ENCODE measurements around the gene TNS1. TPM values are rescaled to one million over a fixed set of nuclear protein-coding genes. Genes with fewer than 3 reads are reported as not detected.

Gene TNS1
- total and polyA plus RNA-seq, 2 donors (not counting 1 experiment from before 2014, with no cell fraction given) = 0.10 to 0.86 TPM

- H3K36me3 ChIP-seq (replicated peaks in 1 of 2; ENCODE audit: control extremely low read depth in 1 of 2, control insufficient read depth in 1 of 2, extremely low read depth in 1 of 2, insufficient read depth in 2 of 2, low read length in 1 of 2) = no peaks in the 10 kb centered on the region
- no peaks in the 10 kb centered on the region for H3K9me3 ChIP-seq (ENCODE audit: control extremely low read depth in 1 of 3, control insufficient read depth in 2 of 3, insufficient read depth in 1 of 3, low read length in 2 of 3)
- TF ChIP-seq CTCF (IDR thresholded peaks at IDR 0.05) (no peak), EZH2 (IDR thresholded peaks at IDR 0.05; ENCODE audit: borderline replicate concordance, insufficient read depth, low read depth, low read length, poor library complexity, severe bottlenecking) (no peak)
- no peaks in the 10 kb centered on the region for H4K20me1 ChIP-seq (ENCODE audit: control insufficient read depth, insufficient read depth, low read length, poor library complexity, severe bottlenecking)
- H3K27me3 ChIP-seq (replicated peaks in 1 of 4; ENCODE audit: control extremely low read depth in 1 of 4, control insufficient read depth in 3 of 4, insufficient read depth in 4 of 4, low read length in 3 of 4) = peaks cover 0 to 29% (median 1%) of the 10 kb centered on the region in 4 experiments
- H3K79me2 ChIP-seq (ENCODE audit: control insufficient read depth, insufficient read depth, low read length) = no peaks in the 10 kb centered on the region
- H3K9ac ChIP-seq (ENCODE audit: low read length) = no peak overlapping the region
- H3K4me1 ChIP-seq (ENCODE audit: control insufficient read depth in 2 of 2, insufficient read depth in 2 of 2, low read length in 2 of 2) = peaks cover 0 to 3% of the 10 kb centered on the region in 2 donors
- Mint-ChIP-seq H3K27ac (no peak overlapping the region), H3K27me3 (peaks cover 43% of the 10 kb centered on the region), H3K4me1 (peaks cover 5% of the 10 kb centered on the region), H3K9me3 (ENCODE audit: insufficient read depth) (no peaks in the 10 kb centered on the region), H3K4me3 (no peak overlapping the region)
- no peak overlapping the region for H3K4me3 ChIP-seq (ENCODE audit: control extremely low read depth in 1 of 5, extremely low read depth in 1 of 5, insufficient read depth in 1 of 5, low read depth in 2 of 5, low read length in 4 of 5)
- intact Hi-C loops (cut with micrococcal nuclease) = no loop called here
- no peak overlapping the region for H3K27ac ChIP-seq (ENCODE audit: low read length in 2 of 2)
- 5% methylated on average over 8 of the region's 9 CpGs for WGBS (ENCODE audit: insufficient coverage)
- POLR2A ChIA-PET = no interaction called here
- no peak overlapping the region for H3K4me2 ChIP-seq (replicated peaks; ENCODE audit: low read depth, low read length, poor library complexity, severe bottlenecking)
- no peak for DNase-seq
- no peak for ATAC-seq (ENCODE audit: low read depth)
- H2AFZ ChIP-seq (ENCODE audit: insufficient read depth, low read depth, low read length, poor library complexity, severe bottlenecking) = no peak overlapping the region
- CTCF ChIA-PET = no interaction called here
Observed at GRCh38 chr2:217905896-217906295, 96.9 kb downstream of the TNS1 start.

DNA sequence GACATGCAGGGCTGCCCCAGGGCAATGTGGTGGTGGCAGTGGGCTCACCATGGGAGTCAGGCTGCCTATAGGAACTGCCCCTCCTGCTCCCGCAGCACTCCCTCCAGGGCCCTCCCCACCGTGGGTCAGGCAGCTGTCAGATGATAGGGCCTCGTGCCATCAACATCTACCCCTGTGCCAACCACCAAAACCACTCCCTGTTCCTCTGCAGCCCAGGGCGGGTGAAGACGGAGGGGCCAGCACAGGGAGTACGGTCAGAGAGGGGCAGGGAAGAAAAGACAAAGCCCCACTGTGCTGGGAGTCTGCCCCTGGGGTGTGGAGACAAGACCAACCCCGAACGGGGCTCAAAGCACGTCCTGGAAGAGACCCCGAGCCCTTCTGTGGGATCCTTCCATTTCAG lies 97.4 kb downstream of the TNS1 start:
- Histone ChIP-seq H3K4me1 (ENCODE audit: control insufficient read depth in 2 of 2, insufficient read depth in 2 of 2, low read length in 2 of 2) (peaks cover 0 to 3% of the 10 kb centered on the region in 2 donors), H3K4me2 (replicated peaks; ENCODE audit: low read depth, low read length, poor library complexity, severe bottlenecking) (no peak overlapping the region), H3K9me3 (ENCODE audit: control extremely low read depth in 1 of 3, control insufficient read depth in 2 of 3, insufficient read depth in 1 of 3, low read length in 2 of 3) (no peaks in the 10 kb centered on the region), H2AFZ (ENCODE audit: insufficient read depth, low read depth, low read length, poor library complexity, severe bottlenecking) (no peak overlapping the region), H3K79me2 (ENCODE audit: control insufficient read depth, insufficient read depth, low read length) (no peaks in the 10 kb centered on the region), H3K4me3 (ENCODE audit: control extremely low read depth in 1 of 5, extremely low read depth in 1 of 5, insufficient read depth in 1 of 5, low read depth in 2 of 5, low read length in 4 of 5) (no peak overlapping the region), H3K27me3 (replicated peaks in 1 of 4; ENCODE audit: control extremely low read depth in 1 of 4, control insufficient read depth in 3 of 4, insufficient read depth in 4 of 4, low read length in 3 of 4) (peaks cover 0 to 29% (median 1%) of the 10 kb centered on the region in 4 experiments), H3K36me3 (replicated peaks in 1 of 2; ENCODE audit: control extremely low read depth in 1 of 2, control insufficient read depth in 1 of 2, extremely low read depth in 1 of 2, insufficient read depth in 2 of 2, low read length in 1 of 2) (no peaks in the 10 kb centered on the region), H4K20me1 (ENCODE audit: control insufficient read depth, insufficient read depth, low read length, poor library complexity, severe bottlenecking) (no peaks in the 10 kb centered on the region), H3K9ac (ENCODE audit: low read length) (no peak overlapping the region), H3K27ac (ENCODE audit: low read length in 2 of 2) (no peak overlapping the region)
- ChIA-PET POLR2A (no interaction called here), CTCF (no interaction called here)
- intact Hi-C loops (cut with micrococcal nuclease) = no loop called here
- peaks cover 43% of the 10 kb centered on the region for H3K27me3 Mint-ChIP-seq
- H3K27ac Mint-ChIP-seq = no peak overlapping the region
- peaks cover 5% of the 10 kb centered on the region for H3K4me1 Mint-ChIP-seq
- WGBS (ENCODE audit: insufficient coverage) = 2% methylated on average over 8 of the region's 10 CpGs
- ATAC-seq (ENCODE audit: low read depth) (no peak), DNase-seq (no peak)
- TF ChIP-seq CTCF (IDR thresholded peaks at IDR 0.05) (no peak), EZH2 (IDR thresholded peaks at IDR 0.05; ENCODE audit: borderline replicate concordance, insufficient read depth, low read depth, low read length, poor library complexity, severe bottlenecking) (no peak)
- no peak overlapping the region for H3K4me3 Mint-ChIP-seq
- H3K9me3 Mint-ChIP-seq (ENCODE audit: insufficient read depth) = no peaks in the 10 kb centered on the region

Data from B cell (primary cell).